Endodermal cell (in vitro differentiated cells): ENCODE data around the gene HAX1. TPM values are rescaled to one million over a fixed set of nuclear protein-coding genes. Genes with fewer than 3 reads are reported as not detected.

ENCODE experiments used
- DNase-seq: peaks from one replicate; pipeline ENCODE4 v3.0.0-alpha.2; 2017
- H3K27ac ChIP-seq: 2 replicates; pipeline ENCODE4 v1.5.1; 2013; ENCODE audit warnings: mild to moderate bottlenecking, low read depth, low read length, moderate library complexity
- H3K27me3 ChIP-seq: 2 replicates; pipeline ENCODE4 v1.6.1; 2013; ENCODE audit warnings: mild to moderate bottlenecking, low read length, moderate library complexity; ENCODE audit not compliant: insufficient read depth, control insufficient read depth, poor library complexity, severe bottlenecking
- H3K36me3 ChIP-seq: 2 replicates; pipeline ENCODE4 v1.7.0; 2013; ENCODE audit warnings: mild to moderate bottlenecking, low read length, moderate library complexity; ENCODE audit not compliant: control insufficient read depth, insufficient read depth
- H3K4me1 ChIP-seq: one replicate; pipeline ENCODE4 v1.7.0; 2013; ENCODE audit warnings: low read length; ENCODE audit not compliant: control insufficient read depth, insufficient read depth
- H3K4me3 ChIP-seq: 2 replicates; pipeline ENCODE4 v1.5.1; 2013; ENCODE audit warnings: mild to moderate bottlenecking, low read length, moderate library complexity
- H3K9ac ChIP-seq: 2 replicates; pipeline ENCODE4 v1.6.1; 2013; ENCODE audit warnings: mild to moderate bottlenecking, low read length, moderate library complexity; ENCODE audit not compliant: poor library complexity, severe bottlenecking; ENCODE audit errors: extremely low read depth
- H3K9me3 ChIP-seq: 2 replicates; pipeline ENCODE4 v1.6.1; 2013; ENCODE audit warnings: mild to moderate bottlenecking, low read length, moderate library complexity; ENCODE audit not compliant: control insufficient read depth
- H3K27ac Mint-ChIP-seq: 2 replicates; pipeline ENCODE4 v1.8.0; 2020; ENCODE audit warnings: mixed read lengths
- H3K27me3 Mint-ChIP-seq: 2 replicates; pipeline ENCODE4 v1.8.0; 2021; ENCODE audit warnings: mild to moderate bottlenecking, mixed read lengths; ENCODE audit not compliant: insufficient read depth
- H3K36me3 Mint-ChIP-seq: 2 replicates; pipeline ENCODE4 v1.8.0; 2020; ENCODE audit warnings: low read depth, mixed read lengths
- H3K4me1 Mint-ChIP-seq: 2 replicates; pipeline ENCODE4 v1.8.0; 2020; ENCODE audit warnings: mixed read lengths
- H3K4me3 Mint-ChIP-seq: 2 replicates; pipeline ENCODE4 v1.8.0; 2020; ENCODE audit warnings: mild to moderate bottlenecking, moderate library complexity, mixed read lengths
- H3K9me3 Mint-ChIP-seq: 2 replicates; pipeline ENCODE4 v1.8.0; 2020; ENCODE audit warnings: mild to moderate bottlenecking, mixed read lengths
- CTCF ChIP-seq: fragments of 200-600 bp; sonication (generic); conservative IDR thresholded peaks from 2 replicates; pipeline ENCODE4 v1.5.0; 2021; ENCODE audit warnings: antibody characterized with exemption, mild to moderate bottlenecking
- WGBS, 2 experiments: methylation state at CpG; one replicate each; pipeline versions ENCODE4 v1.1.5 to v1.1.7; 2013; ENCODE audit warnings: missing lambda C conversion rate in 2 of 2, mixed read lengths in 1 of 2; ENCODE audit not compliant: insufficient coverage in 1 of 2, insufficient read length in 1 of 2; 5-methylcytosine and 5-hydroxymethylcytosine counted together
- total RNA-seq, 2 donors: library from RNA; stranded (reverse); fragmentation: NEBNext Ultra II Directional in 1 of 2; extraction: Animal tissue kit (Norgen Biotek cat#: 25700) in 1 of 2; gene quantifications; 2 replicates in 1 of 2; 3 replicates in 1 of 2; pipeline ENCODE4 v1.2.1, GENCODE V29; 2021

HAX1 gene
- total RNA-seq, 2 donors from 2014 or later, result 55.7 to 59.4 TPM

DNA sequence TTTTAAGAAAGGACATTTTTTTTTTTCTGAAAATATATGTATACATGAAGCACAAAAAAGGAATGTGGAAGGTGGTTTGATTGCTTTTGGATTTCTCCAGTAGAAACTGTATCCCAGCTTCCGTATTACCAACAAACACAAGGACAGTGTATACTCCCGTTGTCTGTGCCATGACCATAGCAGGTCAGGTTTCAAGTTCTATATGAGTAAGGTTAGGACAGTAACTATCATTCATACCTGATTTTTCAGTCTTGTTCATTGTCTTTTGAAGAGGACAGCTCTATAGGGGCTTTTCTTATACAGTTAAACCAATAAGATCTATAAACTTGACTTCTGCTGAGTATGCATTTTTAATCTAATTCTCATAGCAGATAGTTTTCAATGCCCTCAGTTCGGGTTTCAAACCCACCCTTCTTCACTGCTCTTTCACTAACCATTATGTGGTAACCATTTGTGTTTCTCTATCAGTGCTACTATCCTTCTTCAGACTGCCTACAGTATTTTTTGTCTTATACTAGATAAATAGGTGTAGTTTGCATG, 32.1 kb upstream of the HAX1 start:
- Mint-ChIP-seq H3K27me3 (no peaks in the 10 kb centered on the region), H3K9me3 (no peaks in the 10 kb centered on the region), H3K4me1 (no peaks in the 10 kb centered on the region), H3K4me3 (no peak overlapping the region), H3K36me3 (peaks cover 87% of the 10 kb centered on the region), H3K27ac (no peak overlapping the region)
- no peaks in the 10 kb centered on the region for H3K27me3 ChIP-seq
- 97 to 100% methylated on average over 1 to 3 of the region's 3 CpGs for WGBS, 2 experiments
- no peak overlapping the region for H3K9ac ChIP-seq
- no peak for TF ChIP-seq CTCF
- H3K36me3 ChIP-seq, result peaks cover 94% of the 10 kb centered on the region
- no peak overlapping the region for H3K27ac ChIP-seq
- H3K4me1 ChIP-seq, result no peaks in the 10 kb centered on the region
- DNase-seq, result no peak
- H3K4me3 ChIP-seq, result no peak overlapping the region
- H3K9me3 ChIP-seq, result no peaks in the 10 kb centered on the region

- Histone ChIP-seq H3K27ac (no peak overlapping the region), H3K9me3 (no peaks in the 10 kb centered on the region), H3K36me3 (peaks cover 94% of the 10 kb centered on the region), H3K27me3 (no peaks in the 10 kb centered on the region), H3K9ac (no peak overlapping the region), H3K4me3 (no peak overlapping the region), H3K4me1 (no peaks in the 10 kb centered on the region)
- Mint-ChIP-seq H3K9me3 (no peaks in the 10 kb centered on the region), H3K27ac (no peak overlapping the region), H3K4me1 (no peaks in the 10 kb centered on the region), H3K36me3 (peaks cover 88% of the 10 kb centered on the region), H3K4me3 (no peak overlapping the region), H3K27me3 (no peaks in the 10 kb centered on the region)
- WGBS, 2 experiments, result 92 to 97% methylated on average over 3 of the region's 3 CpGs
- no peak for DNase-seq
- TF ChIP-seq CTCF, result no peak
Measured at GRCh38 chr1:154241703-154242351, 30.6 kb upstream of the HAX1 start.

DNA sequence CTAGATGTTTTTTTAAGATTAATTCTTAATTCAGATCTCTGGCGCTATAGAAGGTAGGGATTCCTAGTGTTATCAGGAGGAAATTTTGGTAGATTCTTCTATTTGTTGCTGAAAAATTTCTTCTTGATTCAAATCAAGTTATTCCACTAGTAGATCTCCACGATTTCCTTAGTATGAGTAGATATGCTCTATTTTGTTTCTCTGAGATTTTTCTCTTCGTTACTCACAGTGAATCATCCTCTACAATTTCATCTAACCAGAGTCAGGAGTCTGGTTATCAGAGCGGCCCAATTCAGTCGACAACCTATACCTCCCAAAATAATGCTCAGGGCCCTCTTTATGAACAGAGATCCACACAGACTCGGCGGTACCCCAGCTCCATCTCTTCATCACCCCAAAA, 18.8 kb upstream of the HAX1 start:
- Histone ChIP-seq H3K36me3 (peaks cover 95% of the 10 kb centered on the region), H3K9ac (no peak overlapping the region), H3K4me1 (no peaks in the 10 kb centered on the region), H3K27ac (no peak overlapping the region), H3K9me3 (no peaks in the 10 kb centered on the region), H3K27me3 (no peaks in the 10 kb centered on the region), H3K4me3 (no peak overlapping the region)
- H3K4me1 Mint-ChIP-seq, result no peaks in the 10 kb centered on the region
- no peak for DNase-seq
- H3K27me3 Mint-ChIP-seq, result no peaks in the 10 kb centered on the region
- no peaks in the 10 kb centered on the region for H3K9me3 Mint-ChIP-seq
- WGBS, 2 experiments, result 90 to 98% methylated on average over 3 to 7 of the region's 7 CpGs
- no peak for TF ChIP-seq CTCF
- H3K27ac Mint-ChIP-seq, result no peak overlapping the region
- peaks cover 85% of the 10 kb centered on the region for H3K36me3 Mint-ChIP-seq
- H3K4me3 Mint-ChIP-seq, result no peak overlapping the region
